GM23338 (cell line): ENCODE measurements around the gene RHNO1. TPM values are rescaled to one million over a fixed set of nuclear protein-coding genes. Genes with fewer than 3 reads are reported as not detected.

Experiments used
- ATAC-seq: fragments of 200-7000 bp; cut with Tn5 transposase; 3 replicates; pipeline ENCODE4 v1.9.1; 2020
- DNase-seq: peaks from one replicate; pipeline ENCODE4 v3.0.0-alpha.2; 2015; ENCODE audit warnings: low spot score
- H2AFZ ChIP-seq: fragments of 200-600 bp; sonication (generic); 2 replicates; pipeline ENCODE4 v1.8.0; 2016; ENCODE audit warnings: antibody characterized with exemption, mild to moderate bottlenecking, moderate library complexity
- H3F3A ChIP-seq: fragments of 200-600 bp; sonication (generic); replicated peaks from 2 replicates; pipeline ENCODE4 v1.8.0; 2017; ENCODE audit warnings: antibody characterized with exemption, mixed run types, low read depth
- H3K27ac ChIP-seq: fragments of 200-600 bp; sonication (generic); 2 replicates; pipeline ENCODE4 v1.6.1; 2016; ENCODE audit warnings: low read depth
- H3K27me3 ChIP-seq: fragments of 200-600 bp; sonication (generic); 2 replicates; pipeline ENCODE4 v1.8.0; 2016; ENCODE audit warnings: mild to moderate bottlenecking, mixed run types, moderate library complexity; ENCODE audit not compliant: insufficient read depth
- H3K36me3 ChIP-seq: fragments of 200-600 bp; sonication (generic); 2 replicates; pipeline ENCODE4 v1.8.0; 2016; ENCODE audit warnings: mild to moderate bottlenecking; ENCODE audit not compliant: insufficient read depth
- H3K4me1 ChIP-seq: fragments of 200-600 bp; sonication (generic); 2 replicates; pipeline ENCODE4 v1.8.0; 2016; ENCODE audit warnings: mild to moderate bottlenecking, moderate library complexity; ENCODE audit not compliant: insufficient read depth
- H3K4me2 ChIP-seq: fragments of 200-600 bp; sonication (generic); 2 replicates; pipeline ENCODE4 v1.7.1; 2017; ENCODE audit warnings: mixed run types
- H3K4me3 ChIP-seq: fragments of 200-600 bp; sonication (generic); 2 replicates; pipeline ENCODE4 v1.6.1; 2016; ENCODE audit warnings: mixed run types
- H3K79me2 ChIP-seq: fragments of 200-600 bp; sonication (generic); replicated peaks from 2 replicates; pipeline ENCODE4 v1.8.0; 2017; ENCODE audit warnings: mild to moderate bottlenecking; ENCODE audit not compliant: insufficient read depth
- H3K9me2 ChIP-seq: fragments of 200-600 bp; sonication (generic); 2 replicates; pipeline ENCODE4 v1.8.0; 2017; ENCODE audit not compliant: insufficient read depth
- H4K20me1 ChIP-seq: fragments of 200-600 bp; sonication (generic); replicated peaks from 2 replicates; pipeline ENCODE4 v1.8.0; 2017; ENCODE audit warnings: mild to moderate bottlenecking; ENCODE audit not compliant: insufficient read depth
- H3K27ac Mint-ChIP-seq: 2 replicates; pipeline ENCODE4 v1.8.0; 2020; ENCODE audit warnings: inconsistent platforms, mild to moderate bottlenecking, moderate library complexity, mixed read lengths
- H3K27me3 Mint-ChIP-seq: 3 replicates; pipeline ENCODE4 v1.8.0; 2022; ENCODE audit warnings: low read depth, mild to moderate bottlenecking, moderate library complexity, mixed read lengths, inconsistent platforms; ENCODE audit not compliant: insufficient read depth, poor library complexity
- H3K36me3 Mint-ChIP-seq: 3 replicates; pipeline ENCODE4 v1.8.0; 2021; ENCODE audit warnings: low read depth, mild to moderate bottlenecking, inconsistent platforms, moderate library complexity, mixed read lengths
- H3K4me1 Mint-ChIP-seq: 3 replicates; pipeline ENCODE4 v1.8.0; 2020; ENCODE audit warnings: mild to moderate bottlenecking, inconsistent platforms, mixed read lengths
- H3K4me3 Mint-ChIP-seq: 3 replicates; pipeline ENCODE4 v1.8.0; 2021; ENCODE audit warnings: moderate library complexity, mild to moderate bottlenecking, inconsistent platforms, mixed read lengths
- H3K9me3 Mint-ChIP-seq: 3 replicates; pipeline ENCODE4 v1.8.0; 2020; ENCODE audit warnings: moderate library complexity, mild to moderate bottlenecking, inconsistent platforms, mixed read lengths
- CREB1 ChIP-seq: fragments of 250-450 bp; sonication (Bioruptor Pico); IDR thresholded peaks from 2 replicates; pipeline ENCODE4 v1.5.0; 2020; ENCODE audit warnings: low read depth, mild to moderate bottlenecking, moderate library complexity
- JUNB ChIP-seq: IDR thresholded peaks from one replicate; pipeline ENCODE4 v1.6.1; 2016; ENCODE audit warnings: antibody characterized with exemption; ENCODE audit not compliant: unreplicated experiment
- POLR2AphosphoS5 ChIP-seq: IDR thresholded peaks from 2 replicates; pipeline ENCODE4 v1.6.1; 2016; ENCODE audit warnings: antibody characterized with exemption, low read depth
- STAT1 ChIP-seq: IDR thresholded peaks from one replicate; pipeline ENCODE4 v1.6.1; 2016; ENCODE audit warnings: antibody characterized with exemption; ENCODE audit not compliant: unreplicated experiment
- ZNF114 ChIP-seq: fragments of 250-450 bp; sonication (Bioruptor Pico); IDR thresholded peaks from 2 replicates; pipeline ENCODE4 v1.5.0; 2020; ENCODE audit warnings: mild to moderate bottlenecking, moderate library complexity
- polyA plus RNA-seq: library from polyadenylated mRNA; unstranded; fragments of >200 nt; fragmentation: Nextera tagmentation; extraction: Ambion mirVana; gene quantifications from 2 replicates; pipeline ENCODE4 v1.2.1, GENCODE V29; 2016
- total RNA-seq: library from RNA; depleted of rRNA; stranded (reverse); fragments of >200 nt; shearing (Covaris generic); gene quantifications from 2 replicates; pipeline ENCODE4 v1.2.3, GENCODE V29; 2014
- TF ChIP-seq, protein P1 (sequence below): fragments of 250-450 bp; sonication (Bioruptor Pico); IDR thresholded peaks from 2 replicates; pipeline ENCODE4 v1.5.0; 2020; ENCODE audit warnings: mild to moderate bottlenecking, moderate library complexity
- TF ChIP-seq, protein P2 (sequence below): IDR thresholded peaks from 2 replicates; pipeline ENCODE4 v1.6.1; 2016; ENCODE audit warnings: antibody characterized with exemption

Gene RHNO1
- total and polyA plus RNA-seq, 2 experiments from 2014 or later = 56.4 to 63.8 TPM

DNA sequence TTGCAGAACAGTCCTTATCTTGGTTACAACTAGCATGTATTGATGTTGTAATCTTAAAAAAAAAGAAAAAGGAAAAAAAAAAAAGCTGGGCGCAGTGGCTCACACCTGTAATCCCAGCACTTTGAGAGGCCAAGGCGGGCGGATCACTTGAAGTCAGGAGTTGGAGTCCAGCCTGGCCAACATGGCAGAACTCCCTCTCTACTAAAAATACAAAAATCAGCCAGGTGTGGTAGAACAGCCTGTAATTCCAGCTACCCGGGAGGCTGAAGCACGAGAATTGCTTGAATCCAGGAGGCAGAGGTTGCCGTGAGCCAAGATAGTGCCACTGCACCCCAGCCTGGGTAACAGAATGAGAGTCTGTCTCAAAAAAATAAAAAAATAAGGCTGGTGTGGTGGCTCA lies 56.6 kb downstream of the RHNO1 start (continued):
- TF ChIP-seq, protein P1, sequence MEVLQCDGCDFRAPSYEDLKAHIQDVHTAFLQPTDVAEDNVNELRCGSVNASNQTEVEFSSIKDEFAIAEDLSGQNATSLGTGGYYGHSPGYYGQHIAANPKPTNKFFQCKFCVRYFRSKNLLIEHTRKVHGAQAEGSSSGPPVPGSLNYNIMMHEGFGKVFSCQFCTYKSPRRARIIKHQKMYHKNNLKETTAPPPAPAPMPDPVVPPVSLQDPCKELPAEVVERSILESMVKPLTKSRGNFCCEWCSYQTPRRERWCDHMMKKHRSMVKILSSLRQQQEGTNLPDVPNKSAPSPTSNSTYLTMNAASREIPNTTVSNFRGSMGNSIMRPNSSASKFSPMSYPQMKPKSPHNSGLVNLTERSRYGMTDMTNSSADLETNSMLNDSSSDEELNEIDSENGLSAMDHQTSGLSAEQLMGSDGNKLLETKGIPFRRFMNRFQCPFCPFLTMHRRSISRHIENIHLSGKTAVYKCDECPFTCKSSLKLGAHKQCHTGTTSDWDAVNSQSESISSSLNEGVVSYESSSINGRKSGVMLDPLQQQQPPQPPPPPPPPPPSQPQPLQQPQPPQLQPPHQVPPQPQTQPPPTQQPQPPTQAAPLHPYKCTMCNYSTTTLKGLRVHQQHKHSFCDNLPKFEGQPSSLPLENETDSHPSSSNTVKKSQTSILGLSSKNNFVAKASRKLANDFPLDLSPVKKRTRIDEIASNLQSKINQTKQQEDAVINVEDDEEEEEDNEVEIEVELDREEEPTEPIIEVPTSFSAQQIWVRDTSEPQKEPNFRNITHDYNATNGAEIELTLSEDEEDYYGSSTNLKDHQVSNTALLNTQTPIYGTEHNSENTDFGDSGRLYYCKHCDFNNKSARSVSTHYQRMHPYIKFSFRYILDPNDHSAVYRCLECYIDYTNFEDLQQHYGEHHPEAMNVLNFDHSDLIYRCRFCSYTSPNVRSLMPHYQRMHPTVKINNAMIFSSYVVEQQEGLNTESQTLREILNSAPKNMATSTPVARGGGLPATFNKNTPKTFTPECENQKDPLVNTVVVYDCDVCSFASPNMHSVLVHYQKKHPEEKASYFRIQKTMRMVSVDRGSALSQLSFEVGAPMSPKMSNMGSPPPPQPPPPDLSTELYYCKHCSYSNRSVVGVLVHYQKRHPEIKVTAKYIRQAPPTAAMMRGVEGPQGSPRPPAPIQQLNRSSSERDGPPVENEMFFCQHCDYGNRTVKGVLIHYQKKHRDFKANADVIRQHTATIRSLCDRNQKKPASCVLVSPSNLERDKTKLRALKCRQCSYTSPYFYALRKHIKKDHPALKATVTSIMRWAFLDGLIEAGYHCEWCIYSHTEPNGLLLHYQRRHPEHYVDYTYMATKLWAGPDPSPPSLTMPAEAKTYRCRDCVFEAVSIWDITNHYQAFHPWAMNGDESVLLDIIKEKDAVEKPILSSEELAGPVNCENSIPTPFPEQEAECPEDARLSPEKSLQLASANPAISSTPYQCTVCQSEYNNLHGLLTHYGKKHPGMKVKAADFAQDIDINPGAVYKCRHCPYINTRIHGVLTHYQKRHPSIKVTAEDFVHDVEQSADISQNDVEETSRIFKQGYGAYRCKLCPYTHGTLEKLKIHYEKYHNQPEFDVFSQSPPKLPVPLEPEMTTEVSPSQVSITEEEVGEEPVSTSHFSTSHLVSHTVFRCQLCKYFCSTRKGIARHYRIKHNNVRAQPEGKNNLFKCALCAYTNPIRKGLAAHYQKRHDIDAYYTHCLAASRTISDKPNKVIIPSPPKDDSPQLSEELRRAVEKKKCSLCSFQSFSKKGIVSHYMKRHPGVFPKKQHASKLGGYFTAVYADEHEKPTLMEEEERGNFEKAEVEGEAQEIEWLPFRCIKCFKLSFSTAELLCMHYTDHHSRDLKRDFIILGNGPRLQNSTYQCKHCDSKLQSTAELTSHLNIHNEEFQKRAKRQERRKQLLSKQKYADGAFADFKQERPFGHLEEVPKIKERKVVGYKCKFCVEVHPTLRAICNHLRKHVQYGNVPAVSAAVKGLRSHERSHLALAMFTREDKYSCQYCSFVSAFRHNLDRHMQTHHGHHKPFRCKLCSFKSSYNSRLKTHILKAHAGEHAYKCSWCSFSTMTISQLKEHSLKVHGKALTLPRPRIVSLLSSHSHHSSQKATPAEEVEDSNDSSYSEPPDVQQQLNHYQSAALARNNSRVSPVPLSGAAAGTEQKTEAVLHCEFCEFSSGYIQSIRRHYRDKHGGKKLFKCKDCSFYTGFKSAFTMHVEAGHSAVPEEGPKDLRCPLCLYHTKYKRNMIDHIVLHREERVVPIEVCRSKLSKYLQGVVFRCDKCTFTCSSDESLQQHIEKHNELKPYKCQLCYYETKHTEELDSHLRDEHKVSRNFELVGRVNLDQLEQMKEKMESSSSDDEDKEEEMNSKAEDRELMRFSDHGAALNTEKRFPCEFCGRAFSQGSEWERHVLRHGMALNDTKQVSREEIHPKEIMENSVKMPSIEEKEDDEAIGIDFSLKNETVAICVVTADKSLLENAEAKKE (CRISPR knock-in tag) = no peak
- no peak for TF ChIP-seq ZNF114 (CRISPR knock-in tag)

DNA sequence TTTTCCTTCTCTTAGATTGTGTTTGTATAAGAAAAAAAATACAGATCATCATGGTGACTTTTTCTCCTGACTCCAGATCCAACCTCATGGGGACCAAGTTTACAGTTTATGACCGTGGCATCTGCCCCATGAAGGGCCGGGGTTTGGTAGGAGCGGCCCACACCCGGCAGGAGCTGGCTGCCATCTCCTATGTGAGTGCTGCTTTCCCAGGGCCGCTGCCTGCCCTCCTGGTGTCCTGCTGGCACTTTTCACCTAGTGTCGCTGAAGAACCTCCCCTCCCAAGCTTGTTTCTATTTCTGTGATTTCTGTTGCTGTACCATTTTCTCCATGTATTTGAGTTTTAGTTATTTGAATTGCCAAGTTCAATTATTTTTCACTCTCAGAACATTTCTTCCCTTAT lies 57.3 kb downstream of the RHNO1 start:
- no peak overlapping the region for H3K27ac ChIP-seq
- no peaks in the 10 kb centered on the region; the same call in 1 of the 2 replicates for H4K20me1 ChIP-seq
- H3K9me3 Mint-ChIP-seq = no peaks in the 10 kb centered on the region
- no peaks in the 10 kb centered on the region for H3K4me1 ChIP-seq
- H3K27ac Mint-ChIP-seq = no peak overlapping the region
- DNase-seq (no peak), ATAC-seq (no peak)
- no peaks in the 10 kb centered on the region for H3F3A ChIP-seq
- peaks cover 9% of the 10 kb centered on the region; the same call in 1 of the 2 replicates for H3K36me3 ChIP-seq
- no peak overlapping the region for H3K4me2 ChIP-seq
- H3K36me3 Mint-ChIP-seq = peaks cover 23% of the 10 kb centered on the region
- H3K4me3 Mint-ChIP-seq = no peak overlapping the region
- H3K9me2 ChIP-seq = no peaks in the 10 kb centered on the region
- H3K27me3 Mint-ChIP-seq = no peaks in the 10 kb centered on the region
- H3K4me1 Mint-ChIP-seq = no peaks in the 10 kb centered on the region
- no peak overlapping the region for H3K4me3 ChIP-seq
- H2AFZ ChIP-seq = no peak overlapping the region
- no peaks in the 10 kb centered on the region for H3K27me3 ChIP-seq
- H3K79me2 ChIP-seq = no peaks in the 10 kb centered on the region
- no peak for TF ChIP-seq POLR2AphosphoS5
- TF ChIP-seq JUNB = no peak
- TF ChIP-seq, protein P2, sequence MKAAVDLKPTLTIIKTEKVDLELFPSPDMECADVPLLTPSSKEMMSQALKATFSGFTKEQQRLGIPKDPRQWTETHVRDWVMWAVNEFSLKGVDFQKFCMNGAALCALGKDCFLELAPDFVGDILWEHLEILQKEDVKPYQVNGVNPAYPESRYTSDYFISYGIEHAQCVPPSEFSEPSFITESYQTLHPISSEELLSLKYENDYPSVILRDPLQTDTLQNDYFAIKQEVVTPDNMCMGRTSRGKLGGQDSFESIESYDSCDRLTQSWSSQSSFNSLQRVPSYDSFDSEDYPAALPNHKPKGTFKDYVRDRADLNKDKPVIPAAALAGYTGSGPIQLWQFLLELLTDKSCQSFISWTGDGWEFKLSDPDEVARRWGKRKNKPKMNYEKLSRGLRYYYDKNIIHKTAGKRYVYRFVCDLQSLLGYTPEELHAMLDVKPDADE = no peak
- no peak for TF ChIP-seq STAT1
- no peak for TF ChIP-seq CREB1 (CRISPR knock-in tag)
- TF ChIP-seq, protein P1 (CRISPR knock-in tag) = no peak
